Stimulated activated CD8-positive, alpha-beta memory T cell treated with anti-CD3 and anti-CD28 coated beads, Interleukin-12 subunit alpha, Interleukin-12 subunit beta, amount 100 ng/mL, for 24 hours (primary cell): ENCODE measurements around the gene SLC25A38.
"Not testable (repeated sequence)": the region's sequence is repeated elsewhere in the genome, so short reads cannot be mapped to it uniquely, and the experiment has no call there.

ENCODE experiments used
- DNase-seq: peaks from one replicate; pipeline ENCODE4 v3.0.0-alpha.2; 2020; ENCODE audit errors: extremely low read depth

Gene SLC25A38

GRCh38 chr3:39383045-39383880 is at the start of gene SLC25A38:
TSS of gene SLC25A38 (plus strand) at chr3:39383370. CDS start at chr3:39383725, 355 bp downstream.
- DNase-seq = peak; percentile 59

- no peak for DNase-seq
These were observed 49.6 kb upstream of the SLC25A38 start for GRCh38 chr3:39333607-39334006.

DNA sequence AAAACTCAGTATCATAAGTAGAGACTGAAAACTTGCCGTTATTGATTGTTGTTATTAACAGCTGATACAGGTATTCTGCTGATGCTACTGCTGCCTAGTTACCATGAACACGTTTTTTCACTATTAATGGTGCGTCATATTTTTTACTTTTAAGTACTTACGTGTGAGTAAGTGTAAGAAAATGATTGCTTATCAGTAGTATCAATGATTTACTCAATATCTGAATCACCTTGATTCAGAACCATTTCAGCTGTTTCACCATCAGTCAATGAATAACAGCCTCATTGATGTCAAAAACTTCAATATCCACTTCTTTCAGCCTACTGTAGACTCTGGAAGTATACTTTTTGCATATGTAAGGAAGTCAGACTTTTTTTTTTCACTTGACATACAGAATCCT is 49.0 kb upstream of the SLC25A38 start:
- no peak for DNase-seq

- DNase-seq = no peak
These were observed 45.0 kb upstream of the SLC25A38 start for GRCh38 chr3:39338201-39338600.

GRCh38 chr3:39339086-39339485 is 44.1 kb upstream of the SLC25A38 start:
- DNase-seq = no peak

DNA sequence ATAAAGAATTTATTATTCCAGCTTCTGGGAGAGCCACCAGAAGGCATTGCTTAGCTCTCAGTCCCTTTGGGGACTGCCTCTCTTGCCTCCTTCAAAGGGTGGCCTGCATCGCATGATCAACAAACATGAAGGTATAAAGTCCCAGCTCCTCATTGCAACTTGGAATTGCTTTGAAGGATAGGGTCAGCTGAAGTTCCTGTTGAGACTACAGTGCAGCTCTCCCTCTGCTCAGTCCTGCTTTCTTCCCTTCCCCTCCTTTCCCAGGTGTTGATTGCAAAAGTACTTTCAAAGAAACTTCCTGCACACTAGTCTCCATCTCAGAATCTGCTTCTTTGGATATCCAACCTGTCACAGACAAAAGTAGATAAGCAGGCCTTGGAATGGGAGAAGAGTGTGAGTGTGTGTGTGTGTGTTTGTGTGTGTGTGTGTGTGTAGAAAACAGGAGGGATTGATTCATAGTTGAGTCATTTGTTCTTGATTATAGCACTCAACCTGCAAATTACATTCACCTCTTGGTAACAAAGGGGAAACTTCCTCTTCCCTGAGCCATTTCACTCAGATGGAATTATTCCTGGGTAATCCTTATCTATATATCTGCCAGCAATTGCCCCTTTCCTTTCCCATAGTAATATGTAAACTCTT is 40.0 kb upstream of the SLC25A38 start:
- DNase-seq = no peak

- DNase-seq = no peak
These were observed 39.4 kb upstream of the SLC25A38 start for GRCh38 chr3:39343760-39344159.

DNA sequence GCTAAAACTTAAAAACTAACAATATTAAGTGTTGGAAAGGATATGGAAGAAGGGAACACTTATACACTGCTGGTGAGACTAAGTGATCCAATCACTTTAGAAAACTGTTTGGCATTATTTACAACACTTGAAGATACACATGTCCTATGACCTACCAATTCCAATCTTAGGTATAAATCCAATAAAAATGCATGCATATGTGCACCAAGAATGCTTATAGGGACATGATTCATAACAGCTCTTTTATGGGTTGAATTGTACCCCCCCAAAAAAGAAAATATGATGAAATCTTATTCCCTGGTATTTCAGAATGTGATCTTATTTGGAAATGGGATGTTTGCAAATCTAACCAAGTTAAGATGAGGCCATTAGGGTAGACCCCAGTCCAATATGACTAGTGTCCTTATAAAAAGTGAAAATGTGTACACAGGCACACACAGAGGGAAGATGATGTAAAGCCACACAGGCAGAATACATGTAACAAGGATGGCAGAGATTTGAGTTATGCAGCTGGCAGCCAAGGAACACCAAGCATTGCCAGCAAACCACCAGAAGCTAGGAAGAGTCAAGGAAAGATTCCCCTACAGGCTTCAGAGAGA is 38.3 kb upstream of the SLC25A38 start:
- DNase-seq = no peak

GRCh38 chr3:39346785-39347585 is 36.2 kb upstream of the SLC25A38 start:
- DNase-seq = no peak

- DNase-seq = no peak
These were observed 35.6 kb upstream of the SLC25A38 start for GRCh38 chr3:39347586-39347876.

GRCh38 chr3:39349080-39349479 is 34.1 kb upstream of the SLC25A38 start:
- no peak for DNase-seq

DNA sequence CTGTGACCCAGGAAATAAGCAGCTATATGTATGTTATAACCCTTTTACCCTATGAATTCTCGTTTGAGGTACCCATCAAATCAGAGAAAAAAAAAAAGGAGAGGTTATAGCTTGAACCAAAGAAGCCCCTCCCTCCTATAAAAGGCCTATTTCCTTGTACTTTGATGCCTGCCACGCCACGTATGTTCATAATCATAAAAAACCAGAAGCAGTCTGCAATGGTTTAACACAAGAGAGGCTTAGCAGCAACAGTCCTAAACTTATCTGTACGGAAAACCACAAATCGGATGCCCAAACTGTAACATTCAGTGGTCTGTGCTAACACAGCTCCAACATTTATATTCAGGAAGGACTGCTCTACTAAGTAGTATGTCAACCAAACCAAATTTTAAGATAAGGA is 32.5 kb upstream of the SLC25A38 start:
- no peak for DNase-seq

DNA sequence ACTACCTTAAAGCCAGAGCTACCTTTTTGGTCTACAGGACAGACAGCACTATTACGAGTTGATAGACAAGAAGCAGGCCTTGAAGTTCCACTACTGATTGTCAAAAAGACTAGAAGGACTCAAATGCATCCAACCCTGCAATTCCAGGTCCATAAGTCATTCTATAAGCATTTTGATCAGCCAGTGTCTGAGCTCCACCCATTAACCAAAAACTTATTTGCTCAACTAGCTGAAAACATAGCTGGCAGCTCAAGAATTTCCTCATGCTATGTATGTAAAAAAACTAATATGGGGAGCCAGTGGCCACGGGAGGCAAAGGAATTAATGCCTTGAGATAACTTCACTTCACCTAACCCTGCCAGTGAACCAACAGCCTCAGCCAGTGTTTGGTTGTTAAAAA is 32.0 kb upstream of the SLC25A38 start:
- DNase-seq = not testable (repeated sequence)

DNA sequence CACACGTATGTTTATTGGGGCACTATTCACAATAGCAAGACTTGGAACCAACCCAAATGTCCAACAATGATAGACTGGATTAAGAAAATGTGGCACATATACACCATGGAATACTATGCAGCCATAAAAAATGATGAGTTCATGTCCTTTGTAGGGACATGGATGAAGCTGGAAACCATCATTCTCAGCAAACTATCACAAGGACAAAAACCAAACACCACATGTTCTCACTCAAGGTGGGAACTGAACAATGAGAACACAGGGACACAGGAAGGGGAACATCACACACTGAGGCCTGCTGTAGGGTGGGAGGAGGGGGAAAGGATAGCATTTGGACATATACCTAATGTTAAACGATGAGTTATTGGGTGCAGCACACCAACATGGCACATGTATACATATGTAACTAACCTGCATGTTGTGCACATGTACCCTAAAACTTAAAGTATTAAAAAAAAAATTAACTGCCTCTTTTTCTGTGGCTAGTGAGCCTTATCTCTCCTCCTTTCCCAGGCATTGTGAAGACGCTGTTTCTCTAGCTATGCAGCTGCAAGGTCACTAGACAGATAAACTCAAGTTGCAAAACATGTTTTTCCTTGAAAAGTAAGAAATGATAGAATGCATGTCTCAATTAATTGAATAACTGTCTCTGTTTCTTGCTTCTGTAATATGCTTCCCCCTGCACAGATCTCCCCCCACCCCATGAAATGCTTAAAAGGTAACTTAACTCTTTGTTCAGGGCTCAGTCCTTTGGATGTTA is 29.8 kb upstream of the SLC25A38 start:
- not testable (repeated sequence) for DNase-seq

- no peak for DNase-seq
These were observed 24.8 kb upstream of the SLC25A38 start for GRCh38 chr3:39358333-39358732.

GRCh38 chr3:39361252-39361927 is 21.8 kb upstream of the SLC25A38 start:
- peak; percentile 9 for DNase-seq

- no peak for DNase-seq
These were observed 21.0 kb upstream of the SLC25A38 start for GRCh38 chr3:39362192-39362591.

DNA sequence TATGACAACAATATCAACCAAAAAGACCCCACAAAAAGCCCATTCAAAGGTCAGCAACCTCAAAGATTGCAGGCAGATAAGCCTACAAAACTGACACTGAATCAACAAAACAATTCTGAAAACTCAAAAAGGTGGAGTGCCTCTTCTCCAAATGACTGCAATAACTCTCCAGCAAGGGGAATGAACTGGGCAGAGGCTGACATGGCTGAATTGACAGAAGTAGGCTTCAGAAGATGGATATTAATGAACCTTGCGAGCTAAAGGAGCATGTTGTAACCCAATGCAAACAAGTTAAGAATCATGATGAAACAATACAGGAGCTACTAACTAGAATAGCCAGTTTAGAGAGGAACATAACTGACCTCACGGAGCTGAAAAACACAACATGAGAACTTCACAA is 20.4 kb upstream of the SLC25A38 start:
- DNase-seq = no peak

DNA sequence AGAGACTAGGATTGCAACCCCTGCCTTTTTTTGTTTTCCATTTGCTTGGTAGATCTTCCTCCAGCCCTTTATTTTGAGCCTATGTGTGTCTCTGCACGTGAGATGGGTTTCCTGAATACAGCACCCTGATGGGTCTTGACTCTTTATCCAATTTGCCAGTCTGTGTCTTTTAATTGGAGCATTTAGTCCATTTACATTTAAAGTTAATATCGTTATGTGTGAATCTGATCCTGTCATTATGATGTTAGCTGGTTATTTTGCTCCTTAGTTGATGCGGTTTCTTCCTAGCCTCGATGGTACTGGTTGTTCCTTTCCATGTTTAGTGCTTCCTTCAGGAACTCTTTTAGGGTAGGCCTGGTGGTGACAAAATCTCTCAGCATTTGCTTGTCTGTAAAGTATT is 12.7 kb upstream of the SLC25A38 start:
- not testable (repeated sequence) for DNase-seq

- no peak for DNase-seq
These were observed 10.3 kb upstream of the SLC25A38 start for GRCh38 chr3:39372833-39373232.
